ENCODE data around the gene SORCS2. TPM values are rescaled to one million over a fixed set of nuclear protein-coding genes. Genes with fewer than 3 reads are reported as not detected.

Gene SORCS2
- total RNA-seq, 4 donors from 2014 or later = 1.1 to 2.5 (median 2.0) TPM

DNA sequence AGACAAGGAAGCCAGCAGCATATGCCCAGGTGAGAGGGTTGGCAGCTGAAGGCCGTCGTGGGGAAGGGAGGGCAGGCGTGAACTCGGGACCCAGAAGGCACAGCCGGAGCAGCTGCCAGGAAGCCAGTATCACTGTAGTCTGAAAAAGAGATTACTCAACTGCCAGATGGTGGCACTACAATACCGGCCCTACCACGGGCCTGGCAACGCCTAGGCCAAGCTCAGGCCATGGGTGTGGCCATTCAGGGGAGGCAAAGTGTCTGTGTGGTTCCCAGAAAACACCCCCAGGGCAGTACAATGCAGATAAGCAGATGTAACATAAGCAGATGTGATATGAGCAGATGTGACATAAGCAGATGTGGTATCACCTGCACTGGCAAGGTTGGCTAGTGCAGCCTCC lies 511.4 kb downstream of the SORCS2 start:
- DNase-seq = no peak
- WGBS, 2 donors = 57 to 63% methylated on average over 7 to 8 of the region's 8 CpGs
- Histone ChIP-seq H3K27ac (no peak overlapping the region), H3K4me1 (peaks cover 0 to 3% (median 0%) of the 10 kb centered on the region in 3 donors), H3K36me3 (no peaks in the 10 kb centered on the region), H3K9me3 (no peaks in the 10 kb centered on the region), H3K27me3 (peaks cover 0 to 30% (median 0%) of the 10 kb centered on the region in 4 donors), H3K4me3 (no peak overlapping the region)
- intact Hi-C loops (cut with DNase I) = no loop called here
- no peak for TF ChIP-seq POLR2A (IDR thresholded peaks at IDR 0.05)
- TF ChIP-seq, protein P1, sequence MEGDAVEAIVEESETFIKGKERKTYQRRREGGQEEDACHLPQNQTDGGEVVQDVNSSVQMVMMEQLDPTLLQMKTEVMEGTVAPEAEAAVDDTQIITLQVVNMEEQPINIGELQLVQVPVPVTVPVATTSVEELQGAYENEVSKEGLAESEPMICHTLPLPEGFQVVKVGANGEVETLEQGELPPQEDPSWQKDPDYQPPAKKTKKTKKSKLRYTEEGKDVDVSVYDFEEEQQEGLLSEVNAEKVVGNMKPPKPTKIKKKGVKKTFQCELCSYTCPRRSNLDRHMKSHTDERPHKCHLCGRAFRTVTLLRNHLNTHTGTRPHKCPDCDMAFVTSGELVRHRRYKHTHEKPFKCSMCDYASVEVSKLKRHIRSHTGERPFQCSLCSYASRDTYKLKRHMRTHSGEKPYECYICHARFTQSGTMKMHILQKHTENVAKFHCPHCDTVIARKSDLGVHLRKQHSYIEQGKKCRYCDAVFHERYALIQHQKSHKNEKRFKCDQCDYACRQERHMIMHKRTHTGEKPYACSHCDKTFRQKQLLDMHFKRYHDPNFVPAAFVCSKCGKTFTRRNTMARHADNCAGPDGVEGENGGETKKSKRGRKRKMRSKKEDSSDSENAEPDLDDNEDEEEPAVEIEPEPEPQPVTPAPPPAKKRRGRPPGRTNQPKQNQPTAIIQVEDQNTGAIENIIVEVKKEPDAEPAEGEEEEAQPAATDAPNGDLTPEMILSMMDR (IDR thresholded peaks at IDR 0.05) = no peak

DNA sequence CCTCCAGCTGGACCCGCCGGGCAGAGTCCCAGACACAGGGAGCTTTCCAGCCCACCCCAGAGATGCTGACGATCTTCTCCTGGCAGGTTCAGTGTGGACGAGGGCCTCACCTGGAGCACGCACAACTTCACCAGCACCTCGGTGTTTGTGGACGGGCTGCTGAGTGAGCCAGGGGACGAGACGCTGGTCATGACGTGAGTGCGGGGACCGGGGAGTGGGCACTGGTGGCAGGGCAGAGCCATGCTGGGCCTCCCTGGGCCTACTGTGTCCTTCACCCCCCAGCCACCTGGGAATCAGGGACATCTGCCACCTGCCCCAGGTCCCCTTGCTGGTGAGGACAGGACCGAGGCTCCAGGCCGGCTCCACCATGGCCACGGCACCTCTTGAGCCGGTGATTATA lies 511.8 kb downstream of the SORCS2 start:
- intact Hi-C loops (cut with DNase I) = no loop called here
- 97% methylated on average over 6 of the region's 16 CpGs; no CpG with 5 or more reads in 1 of the 2 donors for WGBS, 2 donors
- TF ChIP-seq POLR2A (IDR thresholded peaks at IDR 0.05) = no peak
- TF ChIP-seq, protein P1 (IDR thresholded peaks at IDR 0.05) = no peak
- DNase-seq = no peak
- H3K9me3 ChIP-seq = no peaks in the 10 kb centered on the region
- H3K4me3 ChIP-seq = no peak overlapping the region
- H3K4me1 ChIP-seq = peaks cover 0 to 3% (median 0%) of the 10 kb centered on the region in 3 donors
- peaks cover 0 to 26% (median 0%) of the 10 kb centered on the region in 4 donors for H3K27me3 ChIP-seq
- H3K36me3 ChIP-seq = no peaks in the 10 kb centered on the region
- H3K27ac ChIP-seq = no peak overlapping the region

DNA sequence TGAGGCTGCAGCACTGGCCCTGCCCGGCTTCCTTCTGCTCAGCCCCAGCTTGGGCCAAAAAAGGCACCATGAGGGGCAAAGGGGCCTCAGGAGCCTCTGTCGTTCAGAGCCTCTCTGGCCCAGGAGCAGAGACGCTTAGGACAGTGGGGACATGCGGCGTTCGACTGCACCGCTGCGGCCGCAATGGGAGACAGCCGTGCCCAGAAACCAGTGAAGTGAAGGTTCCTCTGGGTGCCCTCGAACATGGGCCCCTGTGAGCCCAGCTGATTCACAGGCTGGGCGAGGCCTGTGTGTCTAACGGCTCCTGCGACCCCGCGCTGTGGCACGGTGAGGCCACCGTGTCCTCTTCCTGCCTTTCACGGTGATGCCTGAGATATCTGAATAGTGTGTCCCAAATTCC lies 512.3 kb downstream of the SORCS2 start:
- WGBS, 2 donors = 88% methylated on average over 8 of the region's 19 CpGs; no CpG with 5 or more reads in 1 of the 2 donors
- intact Hi-C loops (cut with DNase I) = no loop called here
- no peak for TF ChIP-seq POLR2A (IDR thresholded peaks at IDR 0.05)
- TF ChIP-seq, protein P1 (IDR thresholded peaks at IDR 0.05) = no peak
- H3K9me3 ChIP-seq = no peaks in the 10 kb centered on the region
- H3K36me3 ChIP-seq = no peaks in the 10 kb centered on the region
- H3K4me3 ChIP-seq = no peak overlapping the region
- peaks cover 0 to 20% (median 0%) of the 10 kb centered on the region in 4 donors for H3K27me3 ChIP-seq
- DNase-seq = no peak
- H3K27ac ChIP-seq = no peak overlapping the region
- no peaks in the 10 kb centered on the region for H3K4me1 ChIP-seq

DNA sequence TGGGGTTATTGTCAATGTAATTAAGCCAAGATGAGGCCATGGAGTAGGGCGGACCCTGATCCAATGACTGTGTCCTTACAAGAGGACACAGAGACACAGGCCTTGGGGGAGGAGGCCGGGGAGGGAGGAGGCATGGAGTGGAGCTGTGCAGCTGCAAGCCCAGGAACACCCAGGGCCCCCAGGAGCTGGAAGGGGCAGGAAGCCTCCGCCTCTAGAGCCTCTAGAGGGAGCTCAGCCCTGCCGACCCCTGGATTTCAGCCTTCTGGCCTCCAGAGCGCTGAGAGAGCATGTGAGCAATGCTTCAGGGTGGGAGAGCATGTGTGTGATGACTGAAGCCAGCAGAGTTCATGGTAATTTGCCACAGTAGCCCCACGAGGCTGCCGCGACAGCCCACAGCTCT lies 512.7 kb downstream of the SORCS2 start:
- Histone ChIP-seq H3K36me3 (no peaks in the 10 kb centered on the region), H3K4me3 (no peak overlapping the region), H3K27me3 (peaks cover 0 to 16% (median 0%) of the 10 kb centered on the region in 4 donors), H3K4me1 (no peaks in the 10 kb centered on the region), H3K27ac (no peak overlapping the region), H3K9me3 (no peaks in the 10 kb centered on the region)
- TF ChIP-seq, protein P1 (IDR thresholded peaks at IDR 0.05) = no peak
- TF ChIP-seq POLR2A (IDR thresholded peaks at IDR 0.05) = no peak
- no peak for DNase-seq
- intact Hi-C loops (cut with DNase I) = no loop called here
- 69 to 76% methylated on average over 2 to 5 of the region's 8 CpGs for whole genome bisulfite sequencing, 2 donors

DNA sequence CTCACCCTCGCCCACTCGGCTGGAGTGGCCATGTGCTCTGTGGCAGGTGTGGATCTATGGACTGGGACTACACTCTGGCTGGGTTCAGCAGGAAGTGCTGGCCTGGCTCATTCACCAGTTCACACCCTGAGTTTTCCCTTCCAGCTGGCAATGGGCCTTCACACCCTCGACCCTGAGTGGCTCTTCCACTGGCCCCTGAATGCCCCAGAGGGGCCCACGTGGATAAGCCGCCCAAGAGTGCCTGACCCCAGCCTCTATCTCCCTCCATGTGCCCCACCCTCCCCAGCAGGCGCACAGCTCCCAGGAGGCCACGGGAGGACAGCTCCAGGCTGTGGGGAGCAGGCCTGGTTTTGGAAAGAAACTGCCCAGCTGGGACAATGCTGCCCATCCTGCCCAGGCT lies 513.3 kb downstream of the SORCS2 start:
- Histone ChIP-seq H3K27ac (no peak overlapping the region), H3K4me1 (no peaks in the 10 kb centered on the region), H3K27me3 (peaks cover 0 to 11% (median 0%) of the 10 kb centered on the region in 4 donors), H3K9me3 (no peaks in the 10 kb centered on the region), H3K36me3 (no peaks in the 10 kb centered on the region), H3K4me3 (no peak overlapping the region)
- WGBS, 2 donors = 25 to 40% methylated on average over 2 of the region's 7 CpGs
- intact Hi-C loops (cut with DNase I) = no loop called here
- TF ChIP-seq, protein P1 (IDR thresholded peaks at IDR 0.05) = no peak
- no peak for TF ChIP-seq POLR2A (IDR thresholded peaks at IDR 0.05)
- no peak for DNase-seq

Measured in esophagus squamous epithelium (tissue), 5 donors.